Astrocyte of the cerebellum (primary cell): Measurements from ENCODE around the gene CKMT2.

Source experiments
- DNase-seq: peaks from one replicate; pipeline ENCODE4 v3.0.0-alpha.2; 2011; ENCODE audit warnings: low read depth
- H3K4me3 ChIP-seq: 2 replicates; pipeline ENCODE4 v1.5.1; 2011; ENCODE audit warnings: mild to moderate bottlenecking, low read depth, low read length, moderate library complexity
- in situ Hi-C: cut with HindIII; loops from 2 replicates; pipeline ENCODE4 v1.10.0; 2017; ENCODE audit warnings: low sequenced_read_pairs
- TF ChIP-seq, protein P1 (sequence below): IDR thresholded peaks from 2 replicates; pipeline ENCODE4 v1.5.1; 2012; ENCODE audit warnings: low read length, low read depth, moderate library complexity, mild to moderate bottlenecking; ENCODE audit errors: missing control alignments

The CKMT2 gene

DNA sequence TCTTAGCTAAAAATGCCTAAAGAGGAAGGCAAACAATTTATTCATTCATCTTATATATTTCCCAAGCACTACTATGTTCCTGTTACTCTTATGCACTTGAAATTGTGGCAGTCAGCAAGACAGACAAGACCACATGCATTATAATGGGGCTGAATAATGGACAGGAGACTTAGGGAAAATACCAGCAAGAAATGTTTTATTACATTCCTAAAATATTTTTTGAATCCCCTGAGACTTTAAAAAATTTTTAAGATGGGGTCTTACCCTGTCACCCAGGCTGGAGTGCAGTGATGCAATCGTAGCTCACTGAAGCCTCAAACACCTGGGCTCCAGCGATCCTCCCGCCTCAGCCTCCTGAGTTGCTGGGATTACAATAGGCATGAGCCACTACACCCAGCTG is 81.5 kb downstream of the CKMT2 start:
- TF ChIP-seq, protein P1, sequence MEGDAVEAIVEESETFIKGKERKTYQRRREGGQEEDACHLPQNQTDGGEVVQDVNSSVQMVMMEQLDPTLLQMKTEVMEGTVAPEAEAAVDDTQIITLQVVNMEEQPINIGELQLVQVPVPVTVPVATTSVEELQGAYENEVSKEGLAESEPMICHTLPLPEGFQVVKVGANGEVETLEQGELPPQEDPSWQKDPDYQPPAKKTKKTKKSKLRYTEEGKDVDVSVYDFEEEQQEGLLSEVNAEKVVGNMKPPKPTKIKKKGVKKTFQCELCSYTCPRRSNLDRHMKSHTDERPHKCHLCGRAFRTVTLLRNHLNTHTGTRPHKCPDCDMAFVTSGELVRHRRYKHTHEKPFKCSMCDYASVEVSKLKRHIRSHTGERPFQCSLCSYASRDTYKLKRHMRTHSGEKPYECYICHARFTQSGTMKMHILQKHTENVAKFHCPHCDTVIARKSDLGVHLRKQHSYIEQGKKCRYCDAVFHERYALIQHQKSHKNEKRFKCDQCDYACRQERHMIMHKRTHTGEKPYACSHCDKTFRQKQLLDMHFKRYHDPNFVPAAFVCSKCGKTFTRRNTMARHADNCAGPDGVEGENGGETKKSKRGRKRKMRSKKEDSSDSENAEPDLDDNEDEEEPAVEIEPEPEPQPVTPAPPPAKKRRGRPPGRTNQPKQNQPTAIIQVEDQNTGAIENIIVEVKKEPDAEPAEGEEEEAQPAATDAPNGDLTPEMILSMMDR, result no peak
- H3K4me3 ChIP-seq, result no peak overlapping the region
- DNase-seq, result no peak
- in situ Hi-C loops, result no loop called here

DNA sequence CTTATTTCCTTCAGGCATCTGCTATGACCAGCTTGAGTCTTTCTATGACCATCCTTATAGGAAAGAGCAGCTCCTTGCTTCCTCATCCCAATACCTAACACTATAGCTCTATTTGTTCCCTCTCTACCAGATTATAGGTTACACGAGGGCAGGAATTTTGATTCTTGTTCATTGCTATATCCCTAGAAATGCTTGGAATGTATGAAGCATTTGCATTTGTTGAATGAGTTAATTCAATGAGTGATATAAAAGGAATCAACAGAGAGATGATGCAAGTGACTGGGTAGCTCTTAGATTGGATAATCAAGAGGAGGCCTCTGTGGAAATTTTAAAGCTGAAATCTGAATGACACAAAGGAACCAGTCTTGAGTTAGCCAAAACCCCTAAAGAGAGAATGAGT is 82.2 kb downstream of the CKMT2 start:
- in situ Hi-C loops, result no loop called here

DNA sequence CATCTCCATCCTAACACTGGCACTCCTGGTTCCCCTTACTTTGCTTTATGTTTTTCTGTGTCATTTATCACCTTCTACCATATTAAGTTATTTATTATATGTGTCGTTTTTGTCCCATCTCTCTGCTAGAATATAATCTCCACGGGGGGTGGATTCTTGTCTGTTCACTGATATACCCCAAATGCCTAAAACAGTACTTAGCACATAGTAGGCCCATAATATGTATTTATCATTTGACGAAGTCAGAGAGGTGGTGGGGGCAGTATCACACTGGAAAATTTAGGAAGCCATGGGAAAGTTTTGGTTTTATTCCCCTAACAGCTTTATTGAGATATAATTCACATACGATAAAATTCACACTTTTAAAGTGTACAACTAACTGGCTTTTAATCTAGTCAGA is 82.7 kb downstream of the CKMT2 start:
- TF ChIP-seq, protein P1, result no peak
- no peak overlapping the region for H3K4me3 ChIP-seq
- in situ Hi-C loops, result no loop called here
- DNase-seq, result no peak

More for the DNA sequence above, 82.2 kb downstream of the CKMT2 start:
- peak; percentile 4 for DNase-seq
- no peak overlapping the region for H3K4me3 ChIP-seq
- TF ChIP-seq, protein P1, result no peak
